DND-41 (cell line): ENCODE results near the gene CLASP1.

ENCODE experiments used
- ATAC-seq: fragments of 200-7000 bp; cut with Tn5 transposase; 3 replicates; pipeline ENCODE4 v1.9.1; 2021; ENCODE audit warnings: low read depth; ENCODE audit not compliant: insufficient read depth
- DNase-seq: peaks from one replicate; pipeline ENCODE4 v3.0.0-alpha.2; 2020
- H2AFZ ChIP-seq: 2 replicates; pipeline ENCODE4 v1.6.0; 2012; ENCODE audit warnings: low read depth, low read length
- H3K27ac ChIP-seq: 2 replicates; pipeline ENCODE4 v1.5.1; 2012; ENCODE audit warnings: low read length, inconsistent platforms
- H3K27me3 ChIP-seq: fragments of 200-600 bp; sonication (generic); 2 replicates; pipeline ENCODE4 v1.6.0; 2012; ENCODE audit warnings: low read length, mild to moderate bottlenecking, inconsistent platforms; ENCODE audit not compliant: insufficient read depth, poor library complexity
- H3K36me3 ChIP-seq: 2 replicates; pipeline ENCODE4 v1.5.1; 2012; ENCODE audit warnings: low read length, inconsistent platforms; ENCODE audit not compliant: insufficient read depth
- H3K4me1 ChIP-seq: 2 replicates; pipeline ENCODE4 v1.5.1; 2012; ENCODE audit warnings: mild to moderate bottlenecking, low read length; ENCODE audit not compliant: insufficient read depth
- H3K4me2 ChIP-seq: 2 replicates; pipeline ENCODE4 v1.6.0; 2012; ENCODE audit warnings: mild to moderate bottlenecking, moderate library complexity, low read length, inconsistent platforms; ENCODE audit not compliant: insufficient read depth
- H3K4me3 ChIP-seq, 2 experiments: fragments of 200-600 bp in 1 of 2; shearing (Covaris generic) in 1 of 2; 2 replicates each; pipeline ENCODE4 v1.5.1; 2012 to 2016; ENCODE audit warnings: inconsistent platforms in 2 of 2, low read length in 2 of 2, mild to moderate bottlenecking in 2 of 2, low read depth in 1 of 2, moderate library complexity in 1 of 2
- H3K79me2 ChIP-seq: 2 replicates; pipeline ENCODE4 v1.6.0; 2012; ENCODE audit warnings: low read length, inconsistent platforms; ENCODE audit not compliant: insufficient read depth
- H3K9ac ChIP-seq: 2 replicates; pipeline ENCODE4 v1.6.0; 2012; ENCODE audit warnings: low read depth, mild to moderate bottlenecking, inconsistent platforms, low read length, moderate library complexity
- H3K9me3 ChIP-seq: 2 replicates; pipeline ENCODE4 v1.5.1; 2012; ENCODE audit warnings: low read length, moderate library complexity, mild to moderate bottlenecking, inconsistent platforms; ENCODE audit not compliant: insufficient read depth, severe bottlenecking
- H4K20me1 ChIP-seq: 2 replicates; pipeline ENCODE4 v1.6.0; 2012; ENCODE audit warnings: low read length; ENCODE audit not compliant: insufficient read depth
- EZH2 ChIP-seq: IDR thresholded peaks from 3 replicates; pipeline ENCODE4 v1.6.1; 2012; ENCODE audit warnings: borderline replicate concordance, low read depth, mild to moderate bottlenecking, moderate library complexity, low read length, inconsistent platforms; ENCODE audit not compliant: severe bottlenecking
- TF ChIP-seq, protein P1 (sequence below): IDR thresholded peaks from 2 replicates; pipeline ENCODE4 v1.5.1; 2012; ENCODE audit warnings: borderline replicate concordance, low read length, moderate library complexity, mild to moderate bottlenecking; ENCODE audit not compliant: poor library complexity, severe bottlenecking; ENCODE audit errors: extremely low read depth

Gene CLASP1

DNA sequence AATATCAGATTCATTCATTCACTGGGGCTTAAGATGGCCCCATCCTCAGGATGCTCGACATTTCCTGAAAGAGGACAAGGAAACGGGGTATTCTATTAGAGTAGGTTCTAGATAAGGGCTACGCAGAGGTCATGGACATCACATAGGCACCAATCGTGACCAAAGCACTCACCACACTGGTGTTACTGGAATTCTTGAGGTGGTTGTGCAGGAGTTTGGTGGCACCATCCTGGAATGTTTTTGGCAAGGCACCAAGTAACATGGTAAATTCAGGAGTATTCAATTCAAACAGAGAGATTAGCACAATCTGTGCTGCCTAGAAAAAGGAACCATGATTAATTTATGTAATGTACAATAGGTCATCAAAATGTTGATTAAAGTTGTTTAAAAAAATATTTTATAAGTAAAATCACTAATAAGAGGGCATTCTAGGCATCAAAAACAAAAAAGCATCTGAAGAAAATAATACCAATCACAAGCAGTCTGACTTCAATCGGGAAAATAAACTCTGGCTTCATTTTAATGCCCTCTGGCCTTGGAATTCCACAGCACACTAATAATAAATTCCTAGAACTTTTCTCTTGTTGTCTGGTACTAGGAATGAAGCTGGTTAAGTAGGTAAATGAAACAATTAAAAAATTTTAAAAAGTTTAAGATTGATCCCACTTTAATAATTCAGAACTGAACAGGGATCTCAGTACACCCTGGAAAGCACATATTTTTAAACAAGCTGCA lies 261.5 kb downstream of the CLASP1 start:
- no peak overlapping the region for H2AFZ ChIP-seq
- no peak overlapping the region for H3K9ac ChIP-seq
- no peak for TF ChIP-seq EZH2
- TF ChIP-seq, protein P1, sequence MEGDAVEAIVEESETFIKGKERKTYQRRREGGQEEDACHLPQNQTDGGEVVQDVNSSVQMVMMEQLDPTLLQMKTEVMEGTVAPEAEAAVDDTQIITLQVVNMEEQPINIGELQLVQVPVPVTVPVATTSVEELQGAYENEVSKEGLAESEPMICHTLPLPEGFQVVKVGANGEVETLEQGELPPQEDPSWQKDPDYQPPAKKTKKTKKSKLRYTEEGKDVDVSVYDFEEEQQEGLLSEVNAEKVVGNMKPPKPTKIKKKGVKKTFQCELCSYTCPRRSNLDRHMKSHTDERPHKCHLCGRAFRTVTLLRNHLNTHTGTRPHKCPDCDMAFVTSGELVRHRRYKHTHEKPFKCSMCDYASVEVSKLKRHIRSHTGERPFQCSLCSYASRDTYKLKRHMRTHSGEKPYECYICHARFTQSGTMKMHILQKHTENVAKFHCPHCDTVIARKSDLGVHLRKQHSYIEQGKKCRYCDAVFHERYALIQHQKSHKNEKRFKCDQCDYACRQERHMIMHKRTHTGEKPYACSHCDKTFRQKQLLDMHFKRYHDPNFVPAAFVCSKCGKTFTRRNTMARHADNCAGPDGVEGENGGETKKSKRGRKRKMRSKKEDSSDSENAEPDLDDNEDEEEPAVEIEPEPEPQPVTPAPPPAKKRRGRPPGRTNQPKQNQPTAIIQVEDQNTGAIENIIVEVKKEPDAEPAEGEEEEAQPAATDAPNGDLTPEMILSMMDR: no peak
- no peaks in the 10 kb centered on the region for H3K9me3 ChIP-seq
- H3K4me1 ChIP-seq: no peaks in the 10 kb centered on the region
- no peak for ATAC-seq
- no peak overlapping the region for H3K27ac ChIP-seq
- H3K27me3 ChIP-seq: no peaks in the 10 kb centered on the region
- H3K79me2 ChIP-seq: no peaks in the 10 kb centered on the region
- H3K4me3 ChIP-seq: no peak overlapping the region
- no peak overlapping the region for H3K4me2 ChIP-seq
- H3K36me3 ChIP-seq: peaks cover 71% of the 10 kb centered on the region
- no peak for DNase-seq
- no peaks in the 10 kb centered on the region for H4K20me1 ChIP-seq

DNA sequence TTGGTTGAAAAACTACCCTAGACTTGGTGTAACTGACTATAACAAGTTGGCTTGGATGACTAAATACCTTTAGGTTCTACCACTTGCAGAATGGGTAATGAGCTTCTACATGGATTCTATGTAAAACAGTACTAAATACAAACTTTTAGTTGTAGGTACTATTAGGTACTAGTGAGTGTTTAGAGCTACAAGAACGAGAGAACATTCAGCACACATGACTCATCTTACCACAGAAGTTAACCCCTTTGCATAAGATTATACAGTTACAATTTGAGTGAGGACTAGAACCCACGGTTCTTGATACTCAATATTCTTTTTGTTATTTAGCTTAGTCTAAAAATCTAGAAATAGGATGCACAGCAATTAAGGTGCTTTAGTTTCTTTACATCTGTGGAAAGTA lies 262.6 kb downstream of the CLASP1 start:
- Histone ChIP-seq H3K36me3 (peaks cover 71% of the 10 kb centered on the region), H3K4me1 (no peaks in the 10 kb centered on the region), H3K79me2 (no peaks in the 10 kb centered on the region)

DNA sequence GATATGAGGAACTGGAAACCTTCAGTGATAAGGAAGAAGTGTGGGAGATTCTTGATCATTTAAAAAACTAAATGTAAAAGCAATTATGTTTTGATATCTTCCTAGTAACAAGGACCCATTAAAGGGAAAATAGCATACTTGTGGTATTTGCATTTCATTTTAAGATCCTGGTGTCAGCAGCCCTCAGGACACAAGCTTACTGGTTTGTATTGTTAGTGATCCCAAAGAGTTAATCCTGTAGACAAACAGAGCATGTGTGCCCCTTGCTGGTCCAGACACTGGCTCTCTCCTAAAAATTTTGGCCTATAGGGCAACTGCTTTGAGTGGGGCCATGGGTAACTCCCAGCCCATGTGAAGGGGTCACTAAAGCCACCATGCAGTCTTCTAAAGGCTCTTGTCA lies 263.2 kb downstream of the CLASP1 start:
- no peaks in the 10 kb centered on the region; the same call in 1 of the 2 replicates for H4K20me1 ChIP-seq

More for the DNA sequence above, 262.6 kb downstream of the CLASP1 start:
- Histone ChIP-seq H2AFZ (no peak overlapping the region), H3K9me3 (no peaks in the 10 kb centered on the region), H3K9ac (no peak overlapping the region), H3K27me3 (no peaks in the 10 kb centered on the region), H4K20me1 (no peaks in the 10 kb centered on the region), H3K27ac (no peak overlapping the region), H3K4me2 (no peak overlapping the region), H3K4me3 (no peak overlapping the region)
- no peak for ATAC-seq
- TF ChIP-seq, protein P1: no peak
- no peak for TF ChIP-seq EZH2
- DNase-seq: no peak

More for the DNA sequence above, 263.2 kb downstream of the CLASP1 start:
- Histone ChIP-seq H3K9ac (no peak overlapping the region), H3K36me3 (peaks cover 72% of the 10 kb centered on the region), H3K27ac (no peak overlapping the region), H3K4me2 (no peak overlapping the region), H3K27me3 (no peaks in the 10 kb centered on the region), H2AFZ (no peak overlapping the region), H3K4me3 (no peak overlapping the region), H3K4me1 (no peaks in the 10 kb centered on the region), H3K9me3 (no peaks in the 10 kb centered on the region), H3K79me2 (no peaks in the 10 kb centered on the region)
- TF ChIP-seq, protein P1: no peak
- TF ChIP-seq EZH2: no peak
- ATAC-seq: no peak
- no peak for DNase-seq
